HG02973 (cell line): ENCODE data around the gene SDR42E2.
A peak's percentile ranks its signal among the peaks of the same experiment; 100 is the strongest.
"Not testable (repeated sequence)": the region's sequence is repeated elsewhere in the genome, so short reads cannot be mapped to it uniquely, and the experiment has no call there.

Experiments
- ATAC-seq: cut with Tn5 transposase; IDR thresholded peaks from one replicate; pipeline ENCODE4 v1.9.1; 2021; ENCODE audit warnings: moderate library complexity; ENCODE audit not compliant: unreplicated experiment

SDR42E2 gene

GRCh38 chr16:22210285-22210684, 48.0 kb downstream of the SDR42E2 start:
- ATAC-seq, result no peak

- no peak for ATAC-seq
Measured at GRCh38 chr16:22210854-22211253, 48.5 kb downstream of the SDR42E2 start.

- ATAC-seq, result no peak
Measured at GRCh38 chr16:22213236-22213635, 50.9 kb downstream of the SDR42E2 start.

- no peak for ATAC-seq
Measured at GRCh38 chr16:22213801-22214200, 51.5 kb downstream of the SDR42E2 start.

- ATAC-seq, result no peak
Measured at GRCh38 chr16:22214402-22214801, 52.1 kb downstream of the SDR42E2 start.

GRCh38 chr16:22214889-22215288, 52.6 kb downstream of the SDR42E2 start:
- no peak for ATAC-seq

- ATAC-seq, result no peak
Measured at GRCh38 chr16:22216191-22216831, 54.0 kb downstream of the SDR42E2 start.

GRCh38 chr16:22216832-22217225, 54.5 kb downstream of the SDR42E2 start:
- not testable (repeated sequence) for ATAC-seq

GRCh38 chr16:22217890-22218730, 55.8 kb downstream of the SDR42E2 start:
- ATAC-seq, result peak; percentile 86

GRCh38 chr16:22219389-22220068, 57.2 kb downstream of the SDR42E2 start:
- no peak for ATAC-seq

- no peak for ATAC-seq
Measured at GRCh38 chr16:22220069-22220440, 57.7 kb downstream of the SDR42E2 start.

- no peak for ATAC-seq
Measured at GRCh38 chr16:22220714-22221113, 58.4 kb downstream of the SDR42E2 start.

- no peak for ATAC-seq
Measured at GRCh38 chr16:22222006-22222405, 59.7 kb downstream of the SDR42E2 start.

GRCh38 chr16:22222998-22223397, 60.7 kb downstream of the SDR42E2 start:
- ATAC-seq, result no peak

GRCh38 chr16:22225060-22225459, 62.8 kb downstream of the SDR42E2 start:
- no peak for ATAC-seq

GRCh38 chr16:22229889-22230288, 67.6 kb downstream of the SDR42E2 start:
- ATAC-seq, result no peak

- ATAC-seq, result no peak
Measured at GRCh38 chr16:22232277-22233036, 70.2 kb downstream of the SDR42E2 start.

GRCh38 chr16:22233037-22233372, 70.7 kb downstream of the SDR42E2 start:
- no peak for ATAC-seq

- no peak for ATAC-seq
Measured at GRCh38 chr16:22235839-22236745, 73.8 kb downstream of the SDR42E2 start.

- ATAC-seq, result no peak
Measured at GRCh38 chr16:22239131-22239805, 77.0 kb downstream of the SDR42E2 start.
